Activated B cell treated with CpG ODN at 0.5 μM for 24 hours (primary cell): ENCODE results near the gene DHDDS. TPM values are rescaled to one million over a fixed set of nuclear protein-coding genes. Genes with fewer than 3 reads are reported as not detected.

Source experiments
- ATAC-seq: fragments of 200-7000 bp; cut with Tn5 transposase; one replicate; pipeline ENCODE4 v1.10.0; 2021; ENCODE audit warnings: low read depth, mild to moderate bottlenecking, moderate library complexity
- CTCF ChIA-PET: fragments of 350-600 bp; sonication (Branson Sonifier 250); formaldehyde crosslinking; loops from one replicate; lab custom pipeline; 2021; ENCODE audit warnings: antibody characterized with exemption; lab: Charles Lee
- POLR2A ChIA-PET: fragments of 350-600 bp; sonication (Branson Sonifier 250); formaldehyde crosslinking; loops from one replicate; lab custom pipeline; 2021; ENCODE audit warnings: antibody characterized with exemption; lab: Charles Lee
- DNase-seq: peaks from one replicate; pipeline ENCODE4 v3.0.0; 2022
- H3K27ac Mint-ChIP-seq: one replicate; pipeline ENCODE4 v1.8.0; 2020; ENCODE audit warnings: mixed read lengths
- H3K27me3 Mint-ChIP-seq: one replicate; pipeline ENCODE4 v1.8.0; 2021; ENCODE audit warnings: mixed read lengths
- H3K36me3 Mint-ChIP-seq: one replicate; pipeline ENCODE4 v1.8.0; 2021; ENCODE audit warnings: low read depth, mixed read lengths
- H3K4me1 Mint-ChIP-seq: one replicate; pipeline ENCODE4 v1.8.0; 2021; ENCODE audit warnings: mixed read lengths
- H3K4me3 Mint-ChIP-seq: one replicate; pipeline ENCODE4 v1.8.0; 2020; ENCODE audit warnings: mild to moderate bottlenecking, mixed read lengths
- H3K9me3 Mint-ChIP-seq: one replicate; pipeline ENCODE4 v1.8.0; 2020; ENCODE audit warnings: mixed read lengths
- CTCF ChIP-seq: fragments of 200-600 bp; IDR thresholded peaks from one replicate; pipeline ENCODE4 v1.8.0; 2022; ENCODE audit warnings: antibody characterized with exemption, mild to moderate bottlenecking
- intact Hi-C: fragments of 100-400 bp; cut with micrococcal nuclease; formaldehyde crosslinking; loops from one replicate; pipeline ENCODE4 v1.15.1; 2024
- total RNA-seq: library from RNA; stranded (reverse); gene quantifications from 2 replicates; pipeline ENCODE4 v1.2.3, GENCODE V29; 2022

Gene DHDDS
- total RNA-seq, 1 donor from 2014 or later = 65.0 TPM

GRCh38 chr1:26409191-26409807 lies 22.8 kb upstream of the DHDDS start:
- intact Hi-C loops = loop anchor here (1.0 kb wide), 1 partner anchor 49 kb away; no protein-coding TSS in a partner anchor
- Mint-ChIP-seq H3K27me3 (peaks cover 61% of the 10 kb centered on the region), H3K9me3 (no peaks in the 10 kb centered on the region), H3K36me3 (no peaks in the 10 kb centered on the region), H3K4me1 (peaks cover 14% of the 10 kb centered on the region), H3K4me3 (no peak overlapping the region), H3K27ac (no peak overlapping the region)
- POLR2A ChIA-PET = interaction anchor here (0.8 kb wide), 1 partner anchor 23 kb away, joined by 3 read pairs; the partner anchor contains the start of gene DHDDS
- DNase-seq = no peak
- ATAC-seq = no peak
- CTCF ChIA-PET = interaction anchor here (1.0 kb wide), 1 partner anchor 8 kb away, joined by 3 read pairs; no protein-coding TSS in a partner anchor
- no peak for TF ChIP-seq CTCF

- ChIA-PET CTCF (no interaction called here), POLR2A (interaction anchor here (0.7 kb wide), 1 partner anchor 151 kb away, joined by 3 read pairs; no protein-coding TSS in a partner anchor)
- ATAC-seq (no peak), DNase-seq (no peak)
- TF ChIP-seq CTCF = no peak
- H3K4me1 Mint-ChIP-seq = peaks cover 14% of the 10 kb centered on the region
- peaks cover 66% of the 10 kb centered on the region for H3K27me3 Mint-ChIP-seq
- no peak within 1 kb of the TSS for H3K4me3 Mint-ChIP-seq
- H3K36me3 Mint-ChIP-seq = no peaks in the 10 kb centered on the region
- intact Hi-C loops = no loop called here
- no peaks in the 10 kb centered on the region for H3K9me3 Mint-ChIP-seq
- no peak within 1 kb of the TSS for H3K27ac Mint-ChIP-seq
These were observed 21.2 kb upstream of the DHDDS start, which contains the start of gene LIN28A for GRCh38 chr1:26410706-26411623. Gene LIN28A (plus strand): TSS chr1:26410817. CDS start chr1:26410892, 75 bp downstream.

- Mint-ChIP-seq H3K4me3 (no peak overlapping the region), H3K27ac (no peak overlapping the region), H3K9me3 (no peaks in the 10 kb centered on the region), H3K27me3 (peaks cover 60% of the 10 kb centered on the region), H3K4me1 (peaks cover 14% of the 10 kb centered on the region), H3K36me3 (no peaks in the 10 kb centered on the region)
- no peak for ATAC-seq
- no peak for TF ChIP-seq CTCF
- intact Hi-C loops = no loop called here
- DNase-seq = no peak
- CTCF ChIA-PET = no interaction called here
- POLR2A ChIA-PET = no interaction called here
These were observed 20.5 kb upstream of the DHDDS start for GRCh38 chr1:26411624-26412074.

- Mint-ChIP-seq H3K4me3 (no peak overlapping the region), H3K36me3 (no peaks in the 10 kb centered on the region), H3K27me3 (peaks cover 60% of the 10 kb centered on the region), H3K4me1 (peaks cover 14% of the 10 kb centered on the region), H3K27ac (no peak overlapping the region), H3K9me3 (no peaks in the 10 kb centered on the region)
- ChIA-PET CTCF (no interaction called here), POLR2A (interaction anchor here (0.8 kb wide), 1 partner anchor 58 kb away, joined by 4 read pairs; no protein-coding TSS in a partner anchor)
- TF ChIP-seq CTCF = no peak
- no peak for ATAC-seq
- no peak for DNase-seq
- intact Hi-C loops = no loop called here
These were observed 19.8 kb upstream of the DHDDS start for GRCh38 chr1:26412180-26412840.
